H1 (cell line): ENCODE data around the gene ADRA2A. TPM values are rescaled to one million over a fixed set of nuclear protein-coding genes. Genes with fewer than 3 reads are reported as not detected.

Experiments used
- CTCF ChIA-PET: fragments of 300-600 bp; sonication (Branson Sonifier 250); formaldehyde crosslinking; loops from one replicate; lab custom pipeline; 2021; ENCODE audit not compliant: partially characterized antibody; lab: Charles Lee
- POLR2A ChIA-PET: fragments of 300-600 bp; sonication (Branson Sonifier 250); formaldehyde crosslinking; loops from one replicate; lab custom pipeline; 2021; ENCODE audit warnings: inconsistent platforms; ENCODE audit not compliant: partially characterized antibody; lab: Charles Lee
- DNase-seq, 2 experiments: peaks; one replicate each; pipeline versions ENCODE4 v3.0.0 to v3.0.0-alpha.2; 2010 to 2022; ENCODE audit warnings: low spot score in 2 of 2, low read depth in 1 of 2, mixed read lengths in 1 of 2
- FAIRE-seq: peaks from 2 replicates; lab custom pipeline; 2011; peaks lifted over from hg19 to GRCh38; lab: Jason Lieb, UNC
- H2AFZ ChIP-seq: 2 replicates; pipeline ENCODE4 v1.8.1; 2012; ENCODE audit warnings: low read length, inconsistent platforms
- H2AK5ac ChIP-seq: 2 replicates; pipeline ENCODE4 v1.6.1; 2013; ENCODE audit warnings: low read depth, low read length
- H2BK120ac ChIP-seq: replicated peaks from 2 replicates; pipeline ENCODE3; 2013; ENCODE audit warnings: low read depth, low read length, inconsistent platforms
- H2BK12ac ChIP-seq: 2 replicates; pipeline ENCODE4 v1.6.1; 2013; ENCODE audit warnings: low read depth, low read length
- H2BK15ac ChIP-seq: 2 replicates; pipeline ENCODE4 v1.6.1; 2013; ENCODE audit warnings: low read length
- H2BK20ac ChIP-seq: 2 replicates; pipeline ENCODE4 v1.6.1; 2013; ENCODE audit warnings: low read length
- H2BK5ac ChIP-seq: 2 replicates; pipeline ENCODE4 v1.6.1; 2013; ENCODE audit warnings: low read depth, low read length
- H3K14ac ChIP-seq: 2 replicates; pipeline ENCODE4 v1.6.1; 2013; ENCODE audit warnings: inconsistent platforms; ENCODE audit not compliant: insufficient read length
- H3K18ac ChIP-seq: 2 replicates; pipeline ENCODE4 v1.6.1; 2013; ENCODE audit warnings: low read length; ENCODE audit errors: extremely low read depth
- H3K23ac ChIP-seq: 2 replicates; pipeline ENCODE4 v1.6.1; 2013; ENCODE audit warnings: inconsistent platforms; ENCODE audit not compliant: insufficient read length
- H3K23me2 ChIP-seq: 2 replicates; pipeline ENCODE4 v1.6.1; 2013; ENCODE audit warnings: low read depth, low read length
- H3K27ac ChIP-seq: 2 replicates; pipeline ENCODE4 v1.6.1; 2011; ENCODE audit warnings: low read depth, low read length, inconsistent platforms
- H3K27me3 ChIP-seq, 4 experiments: replicated peaks in 1 of 4; 1 replicate in 1 of 4; 2 replicates in 3 of 4; pipeline versions ENCODE4 v1.6.1 to v1.8.1; 2011 to 2013; ENCODE audit warnings: low read length in 3 of 4, mild to moderate bottlenecking in 3 of 4, inconsistent platforms in 2 of 4, mixed read lengths in 2 of 4, moderate library complexity in 1 of 4; ENCODE audit not compliant: control insufficient read depth in 3 of 4, insufficient read depth in 3 of 4; ENCODE audit errors: extremely low read depth in 1 of 4
- H3K36me3 ChIP-seq, 4 experiments: 2 replicates each; pipeline versions ENCODE4 v1.6.1 to v1.8.1; 2011 to 2013; ENCODE audit warnings: mild to moderate bottlenecking in 4 of 4, low read length in 3 of 4, moderate library complexity in 2 of 4, control low read depth in 1 of 4, inconsistent platforms in 1 of 4; ENCODE audit not compliant: insufficient read depth in 4 of 4, control insufficient read depth in 2 of 4
- H3K4ac ChIP-seq: replicated peaks from 2 replicates; pipeline ENCODE3; 2013; ENCODE audit warnings: low read length, low read depth, mixed read lengths, inconsistent platforms; ENCODE audit not compliant: insufficient read length
- H3K4me1 ChIP-seq, 4 experiments: replicated peaks in 1 of 4; 1 replicate in 1 of 4; 2 replicates in 3 of 4; pipeline versions ENCODE4 v1.6.1 to v1.8.1; 2011 to 2013; ENCODE audit warnings: low read length in 3 of 4, inconsistent platforms in 2 of 4, mixed read lengths in 1 of 4; ENCODE audit not compliant: insufficient read depth in 4 of 4, control insufficient read depth in 3 of 4
- H3K4me2 ChIP-seq, 2 experiments: 2 replicates each; pipeline versions ENCODE4 v1.6.1 to v1.8.1; 2011 to 2013; ENCODE audit warnings: low read depth in 2 of 2, low read length in 2 of 2, control low read depth in 1 of 2, inconsistent platforms in 1 of 2, mild to moderate bottlenecking in 1 of 2; ENCODE audit not compliant: insufficient read depth in 1 of 2
- H3K4me3 ChIP-seq, 4 experiments: fragments of 200-600, 300-600 bp in 1 of 4; sonication (generic), shearing (Covaris generic), sonication (Bioruptor Twin) in 1 of 4; 2 replicates each; pipeline versions ENCODE4 v1.5.1 to v1.8.1; 2011 to 2016; ENCODE audit warnings: low read length in 4 of 4, low read depth in 3 of 4, control low read depth in 2 of 4, inconsistent platforms in 2 of 4, mild to moderate bottlenecking in 2 of 4, mixed read lengths in 1 of 4, moderate library complexity in 1 of 4; ENCODE audit not compliant: insufficient read depth in 2 of 4; ENCODE audit errors: extremely low read depth in 1 of 4
- H3K56ac ChIP-seq: replicated peaks from 2 replicates; pipeline ENCODE3; 2013; ENCODE audit warnings: low read depth, mild to moderate bottlenecking, mixed read lengths, low read length, inconsistent platforms; ENCODE audit not compliant: insufficient read length
- H3K79me1 ChIP-seq: 2 replicates; pipeline ENCODE4 v1.6.1; 2013; ENCODE audit warnings: low read depth, low read length, control low read depth
- H3K79me2 ChIP-seq, 2 experiments: 2 replicates each; pipeline versions ENCODE4 v1.6.1 to v1.8.1; 2012 to 2013; ENCODE audit warnings: low read length in 2 of 2, mild to moderate bottlenecking in 2 of 2, inconsistent platforms in 1 of 2; ENCODE audit not compliant: insufficient read depth in 2 of 2, control insufficient read depth in 1 of 2
- H3K9ac ChIP-seq, 4 experiments: replicated peaks in 1 of 4; 1 replicate in 1 of 4; 2 replicates in 3 of 4; pipeline versions ENCODE4 v1.6.1 to v1.8.1; 2011 to 2013; ENCODE audit warnings: low read depth in 3 of 4, low read length in 3 of 4, control low read depth in 2 of 4, mild to moderate bottlenecking in 2 of 4, moderate library complexity in 2 of 4, inconsistent platforms in 1 of 4; ENCODE audit errors: extremely low read depth in 1 of 4
- H3K9me3 ChIP-seq, 2 experiments: 2 replicates each; pipeline versions ENCODE4 v1.6.1 to v1.8.1; 2012 to 2013; ENCODE audit warnings: mild to moderate bottlenecking in 2 of 2, moderate library complexity in 2 of 2, control low read depth in 1 of 2, inconsistent platforms in 1 of 2, low read depth in 1 of 2, low read length in 1 of 2, mixed read lengths in 1 of 2; ENCODE audit not compliant: insufficient read depth in 2 of 2
- H4K20me1 ChIP-seq, 2 experiments: replicated peaks in 1 of 2; 2 replicates each; pipeline versions ENCODE3 to v1.8.1; 2011 to 2013; ENCODE audit warnings: inconsistent platforms in 2 of 2, low read length in 2 of 2, mild to moderate bottlenecking in 1 of 2; ENCODE audit not compliant: insufficient read depth in 2 of 2, control insufficient read depth in 1 of 2
- H4K5ac ChIP-seq: 2 replicates; pipeline ENCODE4 v1.6.1; 2013; ENCODE audit warnings: low read length, low read depth, mixed read lengths, inconsistent platforms; ENCODE audit not compliant: insufficient read length
- H4K8ac ChIP-seq: 2 replicates; pipeline ENCODE4 v1.8.0; 2013; ENCODE audit warnings: mild to moderate bottlenecking, moderate library complexity, low read length, inconsistent platforms; ENCODE audit not compliant: insufficient read depth; ENCODE audit errors: extremely low read depth
- H4K91ac ChIP-seq: replicated peaks from 2 replicates; pipeline ENCODE3; 2013; ENCODE audit warnings: low read length, mixed read lengths, inconsistent platforms; ENCODE audit not compliant: insufficient read length
- ASH2L ChIP-seq: fragments of 200-600, 300-600 bp; sonication (generic); IDR thresholded peaks from one replicate; pipeline ENCODE4 v1.7.1; 2017; ENCODE audit warnings: low read length
- CEBPB ChIP-seq: IDR thresholded peaks from 2 replicates; pipeline ENCODE4 v1.6.1; 2012; ENCODE audit warnings: low read depth, low read length
- CHD2 ChIP-seq: IDR thresholded peaks from 2 replicates; pipeline ENCODE4 v1.6.1; 2012; ENCODE audit warnings: low read length, improper control_type of control experiment
- EGR1 ChIP-seq: IDR thresholded peaks from 2 replicates; pipeline ENCODE4 v1.6.1; 2011; ENCODE audit warnings: low read depth, low read length, borderline replicate concordance
- KDM1A ChIP-seq: fragments of 200-600, 300-600 bp; sonication (generic); IDR thresholded peaks from 2 replicates; pipeline ENCODE4 v1.7.1; 2016; ENCODE audit warnings: mild to moderate bottlenecking, low read length, borderline replicate concordance
- RNF2 ChIP-seq: fragments of 200-900, 300-1000 bp; sonication (generic); IDR thresholded peaks from 2 replicates; pipeline ENCODE4 v1.7.1; 2016; ENCODE audit warnings: borderline replicate concordance, low read depth, mild to moderate bottlenecking, antibody characterized with exemption, low read length; ENCODE audit not compliant: poor library complexity, severe bottlenecking; ENCODE audit errors: missing control alignments
- SIRT6 ChIP-seq: IDR thresholded peaks from one replicate; pipeline ENCODE4 v1.7.1; 2012; ENCODE audit warnings: low read length, inconsistent platforms
- polyA plus RNA-seq, 7 experiments: library from polyadenylated mRNA; depleted of rRNA in 3 of 7; stranded (reverse) in 5 of 7; unstranded in 2 of 7; fragments of >200 nt in 5 of 7; fragments of 200-250 nt in 2 of 7; gene quantifications; 1 replicate in 5 of 7; 2 replicates in 1 of 7; 4 replicates in 1 of 7; pipeline versions ENCODE4 v1.2.1 to v1.2.3, GENCODE V29; 2011 to 2013; ENCODE audit warnings: missing spikeins in 2 of 7, mixed read lengths in 2 of 7
- total RNA-seq: library from RNA; stranded (reverse); fragmentation: NEBNext Ultra II Directional; extraction: Animal tissue kit (Norgen Biotek cat#: 25700); gene quantifications from 2 replicates; pipeline ENCODE4 v1.2.1, GENCODE V29; 2021

ADRA2A gene
- total and polyA plus RNA-seq, 2 of the 8 experiments (the other 6 are each of a cell fraction or from before 2014, with no cell fraction given) = 5.9 to 6.2 TPM

- H3K9me3 ChIP-seq = no peaks in the 10 kb centered on the region
- POLR2A ChIA-PET = no interaction called here
- H3K4me3 ChIP-seq = no peak overlapping the region
- DNase-seq = no peak
- no peak overlapping the region for H3K4ac ChIP-seq
- H3K14ac ChIP-seq = no peak overlapping the region
- no peak overlapping the region for H2AK5ac ChIP-seq
- no peak overlapping the region for H2BK20ac ChIP-seq
- no peak overlapping the region for H3K4me2 ChIP-seq
- H2BK120ac ChIP-seq = no peak overlapping the region
- TF ChIP-seq KDM1A (no peak), ASH2L (no peak), RNF2 (no peak), SIRT6 (no peak), CEBPB (no peak), CHD2 (no peak), EGR1 (no peak)
- TF ChIP-seq, all 59 proteins: peak for 0
- Histone ChIP-seq H3K79me2 (no peaks in the 10 kb centered on the region), H2BK5ac (no peak overlapping the region), H3K18ac (no peak overlapping the region), H3K79me1 (no peaks in the 10 kb centered on the region), H3K23me2 (no peaks in the 10 kb centered on the region; the same call in 1 of the 2 replicates), H4K91ac (no peak overlapping the region), H3K23ac (no peak overlapping the region), H2AFZ (no peak overlapping the region), H2BK12ac (no peak overlapping the region), H4K5ac (no peak overlapping the region), H3K9ac (no peak overlapping the region), H3K36me3 (no peaks in the 10 kb centered on the region), H2BK15ac (no peak overlapping the region), H3K27me3 (no peaks in the 10 kb centered on the region), H3K27ac (no peak overlapping the region), H3K4me1 (no peaks in the 10 kb centered on the region), H3K56ac (no peak overlapping the region), H4K8ac (no peak overlapping the region), H4K20me1 (no peaks in the 10 kb centered on the region)
- CTCF ChIA-PET = interaction anchor here (0.9 kb wide), 1 partner anchor 87 kb away, joined by 3 read pairs; no protein-coding TSS in a partner anchor
- no peak for FAIRE-seq
Observed at GRCh38 chr10:111122127-111122526, 45.3 kb downstream of the ADRA2A start.
